CMK (cell line): ENCODE results near the gene DRC3.

Experiments used
- DNase-seq: peaks from one replicate; pipeline ENCODE4 v3.0.0-alpha.2; 2010; ENCODE audit warnings: low read depth

Gene DRC3

GRCh38 chr17:17970699-17971430, 1.8 kb upstream of the DRC3 start:
- peak; percentile 25 for DNase-seq

GRCh38 chr17:17971431-17972125, 1.1 kb upstream of the DRC3 start:
- no peak for DNase-seq

- no peak for DNase-seq
Observed at GRCh38 chr17:17972952-17973254, 241 bp downstream of the DRC3 start.

GRCh38 chr17:17975436-17975835, 2.8 kb downstream of the DRC3 start:
- DNase-seq, result no peak

GRCh38 chr17:17976931-17977570, 4.4 kb downstream of the DRC3 start:
- no peak for DNase-seq

GRCh38 chr17:17978481-17979424, 6.1 kb downstream of the DRC3 start:
- DNase-seq, result no peak

GRCh38 chr17:17979778-17980177, 7.1 kb downstream of the DRC3 start:
- no peak for DNase-seq

- no peak for DNase-seq
Observed at GRCh38 chr17:17981330-17981729, 8.7 kb downstream of the DRC3 start.

- no peak for DNase-seq
Observed at GRCh38 chr17:17982801-17983200, 10.1 kb downstream of the DRC3 start.

GRCh38 chr17:17983376-17983775, 10.7 kb downstream of the DRC3 start:
- no peak for DNase-seq

GRCh38 chr17:17983776-17984175, 11.1 kb downstream of the DRC3 start:
- no peak for DNase-seq

- DNase-seq, result no peak
Observed at GRCh38 chr17:17985153-17985552, 12.5 kb downstream of the DRC3 start.

GRCh38 chr17:17985555-17985954, 12.9 kb downstream of the DRC3 start:
- DNase-seq, result no peak

GRCh38 chr17:17987187-17987896, 14.7 kb downstream of the DRC3 start:
- no peak for DNase-seq

GRCh38 chr17:17987901-17988300, 15.2 kb downstream of the DRC3 start:
- no peak for DNase-seq

- no peak for DNase-seq
Observed at GRCh38 chr17:17988427-17988945, 15.8 kb downstream of the DRC3 start.

GRCh38 chr17:17989081-17989480, 16.4 kb downstream of the DRC3 start:
- DNase-seq, result no peak

GRCh38 chr17:17989618-17990017, 17.0 kb downstream of the DRC3 start:
- no peak for DNase-seq

- no peak for DNase-seq
Observed at GRCh38 chr17:17990282-17990681, 17.6 kb downstream of the DRC3 start.

GRCh38 chr17:17993366-17993765, 20.7 kb downstream of the DRC3 start:
- DNase-seq, result no peak

GRCh38 chr17:17993852-17994251, 21.2 kb downstream of the DRC3 start:
- no peak for DNase-seq
